K562 (cell line): Measurements from ENCODE around the gene GUCA1A. TPM values are rescaled to one million over a fixed set of nuclear protein-coding genes. Genes with fewer than 3 reads are reported as not detected.

Source experiments
- ATAC-seq: fragments of 200-7000 bp; cut with Tn5 transposase; 3 replicates; pipeline ENCODE4 v1.9.1; 2020; ENCODE audit warnings: moderate library complexity
- BruUV-seq: library from RNA; stranded (reverse); fragments of 400-500 nt; replicated peaks from 2 replicates; lab custom pipeline; 2021; lab: Mats Ljungman, UMichigan
- CTCF ChIA-PET: fragments of 300-600 bp; formaldehyde crosslinking; extraction: SDS; loops from one replicate; lab custom pipeline; 2021; ENCODE audit warnings: low intra/inter-chr PET ratio; lab: Yijun Ruan, JAX
- POLR2A ChIA-PET: fragments of 300-600, 350-650 bp; sonication (Branson Sonifier 250); formaldehyde crosslinking; extraction: SDS; loops from one replicate; lab custom pipeline; 2021; ENCODE audit warnings: antibody characterized with exemption, inconsistent platforms; lab: Yijun Ruan, JAX
- DNase-seq, 4 experiments: peaks; one replicate each; pipeline versions ENCODE4 v3.0.0 to v3.0.0-alpha.2; 2011 to 2018; ENCODE audit warnings: low spot score in 3 of 4, mixed read lengths in 3 of 4; ENCODE audit errors: extremely low read depth in 1 of 4
- FAIRE-seq: peaks from 2 replicates; lab custom pipeline; 2011; peaks lifted over from hg19 to GRCh38; lab: Jason Lieb, UNC
- H2AFZ ChIP-seq: 2 replicates; pipeline ENCODE4 v1.6.0; 2011; ENCODE audit warnings: low read depth, low read length, control low read depth, inconsistent platforms
- H3K27ac ChIP-seq: fragments of 200-600 bp; 3 replicates; pipeline ENCODE4 v1.8.0; 2011; ENCODE audit warnings: low read depth, mild to moderate bottlenecking, control low read depth, inconsistent platforms, low read length, moderate library complexity, mixed read lengths; ENCODE audit errors: extremely low read depth
- H3K27me3 ChIP-seq, 2 experiments: fragments of 300-600 bp in 1 of 2; 2 replicates in 1 of 2; 3 replicates in 1 of 2; pipeline versions ENCODE4 v1.6.0 to v1.8.0; 2011; ENCODE audit warnings: inconsistent platforms in 2 of 2, low read length in 2 of 2, mild to moderate bottlenecking in 1 of 2, mixed read lengths in 1 of 2, moderate library complexity in 1 of 2; ENCODE audit not compliant: control insufficient read depth in 2 of 2, insufficient read depth in 2 of 2
- H3K36me3 ChIP-seq: fragments of 300-600 bp; 3 replicates; pipeline ENCODE4 v1.8.0; 2011; ENCODE audit warnings: mild to moderate bottlenecking, low read length, inconsistent platforms; ENCODE audit not compliant: control insufficient read depth, insufficient read depth
- H3K4me1 ChIP-seq, 2 experiments: fragments of 200-600 bp in 1 of 2; replicated peaks in 1 of 2; 2 replicates in 1 of 2; 3 replicates in 1 of 2; pipeline versions ENCODE4 v1.5.1 to v1.8.0; 2011; ENCODE audit warnings: inconsistent platforms in 2 of 2, low read length in 2 of 2, mild to moderate bottlenecking in 1 of 2, mixed read lengths in 1 of 2, moderate library complexity in 1 of 2; ENCODE audit not compliant: control insufficient read depth in 2 of 2, insufficient read depth in 2 of 2
- H3K4me2 ChIP-seq: 2 replicates; pipeline ENCODE4 v1.6.1; 2011; ENCODE audit warnings: low read length, control low read depth, inconsistent platforms, mixed read lengths; ENCODE audit not compliant: insufficient read depth
- H3K4me3 ChIP-seq: fragments of 200-600 bp; sonication (generic), shearing (Covaris generic); 2 replicates; pipeline ENCODE4 v1.5.1; 2016; ENCODE audit warnings: control low read depth, inconsistent platforms
- H3K79me2 ChIP-seq: fragments of 200-600 bp; 3 replicates; pipeline ENCODE4 v1.8.0; 2011; ENCODE audit warnings: low read length, inconsistent platforms; ENCODE audit not compliant: control insufficient read depth, insufficient read depth
- H3K9ac ChIP-seq, 2 experiments: 2 replicates each; pipeline versions ENCODE4 v1.6.0 to v1.6.1; 2011; ENCODE audit warnings: low read depth in 2 of 2, low read length in 2 of 2, control low read depth in 1 of 2, inconsistent platforms in 1 of 2, mild to moderate bottlenecking in 1 of 2, mixed read lengths in 1 of 2; ENCODE audit not compliant: insufficient read depth in 1 of 2
- H3K9me1 ChIP-seq: one replicate; pipeline ENCODE4 v1.6.0; 2011; ENCODE audit warnings: inconsistent platforms, mild to moderate bottlenecking, low read length, moderate library complexity; ENCODE audit not compliant: control insufficient read depth, insufficient read depth
- H3K9me3 ChIP-seq: replicated peaks from 2 replicates; pipeline ENCODE4 v1.5.1; 2011; ENCODE audit warnings: low read depth, low read length, inconsistent platforms; ENCODE audit not compliant: control insufficient read depth, insufficient read depth
- H4K20me1 ChIP-seq: replicated peaks from 2 replicates; pipeline ENCODE4 v1.6.1; 2011; ENCODE audit warnings: low read length, inconsistent platforms, mixed read lengths; ENCODE audit not compliant: control insufficient read depth, insufficient read depth
- ATF1 ChIP-seq, 2 experiments: fragments of 450-650 bp in 1 of 2; IDR thresholded peaks; 2 replicates each; pipeline ENCODE4 v1.6.1; 2016; ENCODE audit warnings: missing compliant biosample characterization in 1 of 2, missing genetic modification characterization in 1 of 2
- ATF7 ChIP-seq: fragments of 450-650 bp; IDR thresholded peaks from 2 replicates; pipeline ENCODE4 v1.7.1; 2014; ENCODE audit warnings: mild to moderate bottlenecking, moderate library complexity
- CBX3 ChIP-seq, 2 experiments: IDR thresholded peaks; 1 replicate in 1 of 2; 2 replicates in 1 of 2; pipeline ENCODE4 v1.6.1; 2012; ENCODE audit warnings: inconsistent platforms in 2 of 2, low read length in 2 of 2, borderline replicate concordance in 1 of 2, control low read depth in 1 of 2
- PHTF2 ChIP-seq: fragments of 250-450 bp; sonication (Bioruptor Pico); IDR thresholded peaks from 2 replicates; pipeline ENCODE4 v1.5.0; 2021; ENCODE audit warnings: mild to moderate bottlenecking
- TARDBP ChIP-seq: fragments of 450-650 bp; IDR thresholded peaks from 2 replicates; pipeline ENCODE4 v1.6.1; 2016
- TRIM24 ChIP-seq, 2 experiments: fragments of 450-650 bp; IDR thresholded peaks; 2 replicates each; pipeline ENCODE4 v1.6.1; 2016
- WGBS: fragments of 100-300 bp; shearing (Covaris generic); methylation state at CpG from one replicate; pipeline ENCODE4 v1.1.6; 2016; ENCODE audit warnings: low coverage, mixed read lengths; ENCODE audit not compliant: insufficient coverage; ENCODE audit errors: missing lambda C conversion rate; 5-methylcytosine and 5-hydroxymethylcytosine counted together
- in situ Hi-C: fragments of 300-500 bp; cut with MboI; formaldehyde crosslinking; loops from 4 replicates; pipeline ENCODE4 v1.15.0; 2018; ENCODE audit warnings: inconsistent platforms, mixed read lengths
- intact Hi-C: fragments of 100-400 bp; cut with micrococcal nuclease; formaldehyde crosslinking; loops from 2 replicates; pipeline ENCODE4 v1.14.2; 2022
- polyA plus RNA-seq, 8 experiments: library from polyadenylated mRNA; depleted of rRNA in 4 of 8; stranded (reverse) in 5 of 8; unstranded in 3 of 8; fragments of >200 nt; fragmentation: Nextera tagmentation in 2 of 8; fragmentation: Illumina TruSeq in 1 of 8; extraction: Ambion mirVana in 2 of 8; extraction: Trizol in 1 of 8; gene quantifications; 2 replicates each; pipeline versions ENCODE4 v1.2.1 to v1.2.3, GENCODE V29; 2011 to 2014; ENCODE audit warnings: inconsistent platforms in 1 of 8, missing spikeins in 1 of 8
- total RNA-seq, 7 experiments: library from RNA; depleted of rRNA in 6 of 7; stranded (reverse); fragments of >200 nt in 6 of 7; fragmentation: Illumina TruSeq in 2 of 7; extraction: Trizol in 2 of 7; gene quantifications; 2 replicates each; pipeline versions ENCODE4 v1.2.1 to v1.2.3, GENCODE V29; 2011 to 2021; ENCODE audit warnings: low replicate concordance in 1 of 7
- TF ChIP-seq, protein P1 (sequence below), 2 experiments: fragments of 450-650 bp in 1 of 2; sonication (generic) in 1 of 2; formaldehyde crosslinking in 1 of 2; IDR thresholded peaks in 1 of 2; conservative IDR thresholded peaks in 1 of 2; 2 replicates each; pipeline versions ENCODE4 v1.6.1 to v1.8.1; 2016 to 2023; ENCODE audit warnings: mild to moderate bottlenecking in 2 of 2, moderate library complexity in 2 of 2, inconsistent platforms in 1 of 2, missing genetic modification reagents in 1 of 2

The GUCA1A gene
- total and polyA plus RNA-seq, 9 of the 15 experiments (the other 6 are each of a cell fraction or from before 2014, with no cell fraction given): not detected

GRCh38 chr6:42152024-42152423 is 21.1 kb upstream of the GUCA1A start:
- no peaks in the 10 kb centered on the region for H3K79me2 ChIP-seq
- BruUV-seq: no TSS peak
- ChIA-PET POLR2A (interaction anchor here (0.6 to 3.2 kb wide), 4 partner anchors 13 to 58 kb away, joined by 3 to 18 read pairs (median 5); no protein-coding TSS in a partner anchor), CTCF (interaction anchor here (0.5 kb wide), 1 partner anchor 376 kb away, joined by 3 read pairs; no protein-coding TSS in a partner anchor)
- in situ Hi-C loops (no loop called here), intact Hi-C loops (no loop called here)
- no peak for FAIRE-seq
- H2AFZ ChIP-seq: no peak overlapping the region
- peaks cover 9 to 31% of the 10 kb centered on the region in 2 experiments; a peak in 4 of 5 replicates for H3K27me3 ChIP-seq
- H3K27ac ChIP-seq: no peak overlapping the region
- ATAC-seq: no peak
- H3K9me1 ChIP-seq: no peaks in the 10 kb centered on the region
- H3K36me3 ChIP-seq: no peaks in the 10 kb centered on the region; the same call in 2 of the 3 replicates
- no peak overlapping the region for H3K4me3 ChIP-seq
- H3K9me3 ChIP-seq: no peaks in the 10 kb centered on the region
- H4K20me1 ChIP-seq: no peaks in the 10 kb centered on the region
- WGBS: 13% methylated on average over 8 of the region's 8 CpGs
- DNase-seq: no peak
- H3K4me2 ChIP-seq: no peak overlapping the region
- no peak overlapping the region for H3K9ac ChIP-seq
- peaks cover 9 to 11% of the 10 kb centered on the region in 2 experiments; a peak in 4 of 5 replicates for H3K4me1 ChIP-seq
- TF ChIP-seq CBX3 (IDR thresholded peaks at IDR 0.05; ENCODE audit: borderline replicate concordance in 1 of 2, low read length in 2 of 2): no peak
- TF ChIP-seq ATF1 (CRISPR knock-in tag; IDR thresholded peaks at IDR 0.05): no peak
- peak; percentile 77 for TF ChIP-seq ATF1 (tag; IDR thresholded peaks at IDR 0.05)
- TF ChIP-seq, protein P1, sequence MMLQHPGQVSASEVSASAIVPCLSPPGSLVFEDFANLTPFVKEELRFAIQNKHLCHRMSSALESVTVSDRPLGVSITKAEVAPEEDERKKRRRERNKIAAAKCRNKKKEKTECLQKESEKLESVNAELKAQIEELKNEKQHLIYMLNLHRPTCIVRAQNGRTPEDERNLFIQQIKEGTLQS (IDR thresholded peaks at IDR 0.05): peak; percentile 48
- TF ChIP-seq, protein P1 (CRISPR knock-in tag; conservative IDR thresholded peaks at IDR 0.05): no peak
- no peak for TF ChIP-seq PHTF2 (CRISPR knock-in tag)
- TF ChIP-seq ATF7: peak; percentile 79; the same call in 1 of the 2 replicates
- no peak for TF ChIP-seq TARDBP
- no peak for TF ChIP-seq TRIM24 (IDR thresholded peaks at IDR 0.05)
